Measurements from ENCODE around the gene WDR54.

DNA sequence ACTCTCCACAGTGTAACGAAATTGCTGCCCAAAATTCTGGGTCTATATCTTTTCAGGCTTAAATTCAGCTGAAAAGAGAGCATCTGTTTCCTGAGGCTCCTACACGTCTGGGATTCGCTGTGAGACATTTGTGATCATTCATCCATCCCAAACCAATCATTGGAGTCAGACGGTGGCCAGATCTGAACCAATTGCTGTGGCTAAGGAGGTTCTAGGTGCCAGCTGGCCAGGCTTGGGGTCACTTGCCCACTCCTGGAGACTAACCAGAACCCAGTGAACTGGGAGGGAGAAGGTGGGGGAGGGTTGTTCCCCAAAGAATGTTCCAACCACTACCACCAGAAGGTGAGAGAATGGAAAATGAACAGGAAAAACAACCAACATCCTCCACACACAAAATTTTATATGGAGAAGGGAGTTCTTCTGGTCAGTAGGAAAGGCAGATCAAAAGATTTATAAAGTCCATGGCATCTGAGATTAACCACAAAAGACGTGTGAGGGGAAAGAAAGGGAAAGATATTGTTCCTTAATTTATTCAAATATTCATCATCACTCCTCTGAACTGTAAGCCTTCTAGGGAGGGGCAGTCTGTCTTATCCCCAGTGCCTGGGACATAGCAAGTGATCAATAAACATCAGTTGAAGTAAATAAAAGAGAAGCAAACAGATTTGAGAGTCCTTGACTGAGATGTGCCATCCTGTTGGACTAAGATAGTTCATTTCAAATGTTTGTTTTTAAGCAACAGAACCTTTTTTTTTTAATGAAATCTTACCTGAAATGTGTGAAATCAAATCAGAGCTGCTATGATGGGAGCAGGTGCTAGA lies 23.2 kb downstream of the WDR54 start:
- TF ChIP-seq, protein P1, sequence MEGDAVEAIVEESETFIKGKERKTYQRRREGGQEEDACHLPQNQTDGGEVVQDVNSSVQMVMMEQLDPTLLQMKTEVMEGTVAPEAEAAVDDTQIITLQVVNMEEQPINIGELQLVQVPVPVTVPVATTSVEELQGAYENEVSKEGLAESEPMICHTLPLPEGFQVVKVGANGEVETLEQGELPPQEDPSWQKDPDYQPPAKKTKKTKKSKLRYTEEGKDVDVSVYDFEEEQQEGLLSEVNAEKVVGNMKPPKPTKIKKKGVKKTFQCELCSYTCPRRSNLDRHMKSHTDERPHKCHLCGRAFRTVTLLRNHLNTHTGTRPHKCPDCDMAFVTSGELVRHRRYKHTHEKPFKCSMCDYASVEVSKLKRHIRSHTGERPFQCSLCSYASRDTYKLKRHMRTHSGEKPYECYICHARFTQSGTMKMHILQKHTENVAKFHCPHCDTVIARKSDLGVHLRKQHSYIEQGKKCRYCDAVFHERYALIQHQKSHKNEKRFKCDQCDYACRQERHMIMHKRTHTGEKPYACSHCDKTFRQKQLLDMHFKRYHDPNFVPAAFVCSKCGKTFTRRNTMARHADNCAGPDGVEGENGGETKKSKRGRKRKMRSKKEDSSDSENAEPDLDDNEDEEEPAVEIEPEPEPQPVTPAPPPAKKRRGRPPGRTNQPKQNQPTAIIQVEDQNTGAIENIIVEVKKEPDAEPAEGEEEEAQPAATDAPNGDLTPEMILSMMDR (IDR thresholded peaks at IDR 0.05): no peak
- no peak for TF ChIP-seq POLR2A (IDR thresholded peaks at IDR 0.05)

Measured in heart left ventricle (tissue), 13 donors.